Stromal cell of bone marrow (primary cell): ENCODE results near the gene ALDH4A1.
"Not testable (repeated sequence)": the region's sequence is repeated elsewhere in the genome, so short reads cannot be mapped to it uniquely, and the experiment has no call there.

Experiments
- DNase-seq: peaks from one replicate; pipeline ENCODE4 v3.0.0-alpha.2; 2012; ENCODE audit warnings: low read depth

ALDH4A1 gene

GRCh38 chr1:18877282-18877681, 25.1 kb downstream of the ALDH4A1 start:
- no peak for DNase-seq

- no peak for DNase-seq
These were observed 26.1 kb downstream of the ALDH4A1 start for GRCh38 chr1:18876210-18876609.

- no peak for DNase-seq
These were observed 26.6 kb downstream of the ALDH4A1 start for GRCh38 chr1:18875796-18876128.

GRCh38 chr1:18875107-18875795, 27.1 kb downstream of the ALDH4A1 start:
- peak; percentile 51 for DNase-seq

- no peak for DNase-seq
These were observed 27.8 kb downstream of the ALDH4A1 start for GRCh38 chr1:18874600-18874999.

- DNase-seq: no peak
These were observed 28.3 kb downstream of the ALDH4A1 start for GRCh38 chr1:18874036-18874435.

- DNase-seq: no peak
These were observed 30.2 kb downstream of the ALDH4A1 start for GRCh38 chr1:18872071-18872611.

- no peak for DNase-seq
These were observed 30.8 kb downstream of the ALDH4A1 start for GRCh38 chr1:18871401-18872070.

GRCh38 chr1:18870957-18871356, 31.4 kb downstream of the ALDH4A1 start:
- no peak for DNase-seq

GRCh38 chr1:18870595-18870865, 31.8 kb downstream of the ALDH4A1 start:
- not testable (repeated sequence) for DNase-seq

GRCh38 chr1:18869847-18870594, 32.3 kb downstream of the ALDH4A1 start:
- DNase-seq: no peak

GRCh38 chr1:18868801-18869424, 33.4 kb downstream of the ALDH4A1 start:
- no peak for DNase-seq

GRCh38 chr1:18868354-18868753, 34.0 kb downstream of the ALDH4A1 start:
- DNase-seq: no peak

- DNase-seq: no peak
These were observed 35.5 kb downstream of the ALDH4A1 start for GRCh38 chr1:18866846-18867245.

- no peak for DNase-seq
These were observed 36.0 kb downstream of the ALDH4A1 start for GRCh38 chr1:18866314-18866713.

- DNase-seq: no peak
These were observed 37.2 kb downstream of the ALDH4A1 start for GRCh38 chr1:18865176-18865575.

GRCh38 chr1:18861590-18861989, 40.8 kb downstream of the ALDH4A1 start:
- no peak for DNase-seq

- no peak for DNase-seq
These were observed 41.3 kb downstream of the ALDH4A1 start for GRCh38 chr1:18861082-18861481.

- no peak for DNase-seq
These were observed 42.8 kb downstream of the ALDH4A1 start, which contains the start of gene TAS1R2 for GRCh38 chr1:18859560-18859959. TAS1R2 (minus strand) TSS chr1:18859660; CDS start chr1:18859660, 0 bp downstream.

- no peak for DNase-seq
These were observed 44.2 kb downstream of the ALDH4A1 start for GRCh38 chr1:18858070-18858688.

GRCh38 chr1:18856435-18856834, 45.9 kb downstream of the ALDH4A1 start:
- DNase-seq: no peak

- no peak for DNase-seq
These were observed 46.8 kb downstream of the ALDH4A1 start for GRCh38 chr1:18855573-18855972.
